Heart left ventricle (tissue), 13 donors: ENCODE data around the gene PSMA3.

ENCODE experiments used
- POLR2A ChIP-seq, 2 donors: fragments of 450-650 bp; IDR thresholded peaks; one replicate each; pipeline ENCODE4 v1.6.1; 2017; ENCODE audit warnings: antibody characterized with exemption in 2 of 2, mild to moderate bottlenecking in 2 of 2, moderate library complexity in 2 of 2
- TF ChIP-seq, protein P1 (sequence below), 12 donors: fragments of 200-600 bp; sonication (generic) in 4 of 12; IDR thresholded peaks; one replicate each; pipeline versions ENCODE4 v1.5.0 to v1.8.0; 2018 to 2022; ENCODE audit warnings: antibody characterized with exemption in 12 of 12, mild to moderate bottlenecking in 5 of 12
- donor health status: ischemic (EF 13 %, LVEDD 7.1; RV severe dilation, severe dysfunction).
- donor health status: DM: no; HTN: yes; CAD: no.
- donor health status: DM: no; HTN: no; CAD: no.
- donor health status: ischemic (EF 25% LVEDD 6.9; RV normal size, moderate dysfunction).
- donor health status: ischemic (EF 25% LVEDD 5.7; RV mildly dilated, moderate dysfunction).
- donor health status: ischemic (EF 35%, LVEDD 5.7; RV mildly dilated, moderate dysfunction).
- donor health status: nonischemic (EF 11% LVEDD 7.7; RV severe dilation, severe dysfunction).
- donor health status: DM: yes; HTN: yes; CAD: no.
- donor health status: PGD.
- donor health status: ischemic (EF 29% LVEDD 5.4; RV normal size, mild dysfunction).
- donor health status: nonischemic (EF 23%, LVEDD 6.1; RV moderate dilation, normal function).

DNA sequence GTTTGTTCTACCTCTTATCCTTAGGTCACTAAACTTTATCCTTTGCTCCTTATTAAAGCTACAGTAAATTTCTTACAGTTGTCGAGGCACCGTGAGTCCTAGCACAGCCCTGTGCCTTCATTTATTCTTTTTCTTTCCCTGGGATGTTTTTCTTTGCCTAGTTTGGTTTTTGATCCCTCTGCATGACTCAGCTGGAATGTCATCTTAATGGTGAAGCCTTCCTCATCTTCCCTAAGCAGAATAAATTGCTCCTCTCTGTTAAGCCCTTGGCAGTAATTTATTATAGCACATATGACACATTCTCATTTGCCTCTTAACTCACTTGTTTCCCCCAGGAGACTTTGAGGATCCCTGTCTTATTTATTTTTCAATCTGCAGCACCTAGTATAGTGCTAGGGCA, 28.1 kb upstream of the PSMA3 start:
- TF ChIP-seq, protein P1, sequence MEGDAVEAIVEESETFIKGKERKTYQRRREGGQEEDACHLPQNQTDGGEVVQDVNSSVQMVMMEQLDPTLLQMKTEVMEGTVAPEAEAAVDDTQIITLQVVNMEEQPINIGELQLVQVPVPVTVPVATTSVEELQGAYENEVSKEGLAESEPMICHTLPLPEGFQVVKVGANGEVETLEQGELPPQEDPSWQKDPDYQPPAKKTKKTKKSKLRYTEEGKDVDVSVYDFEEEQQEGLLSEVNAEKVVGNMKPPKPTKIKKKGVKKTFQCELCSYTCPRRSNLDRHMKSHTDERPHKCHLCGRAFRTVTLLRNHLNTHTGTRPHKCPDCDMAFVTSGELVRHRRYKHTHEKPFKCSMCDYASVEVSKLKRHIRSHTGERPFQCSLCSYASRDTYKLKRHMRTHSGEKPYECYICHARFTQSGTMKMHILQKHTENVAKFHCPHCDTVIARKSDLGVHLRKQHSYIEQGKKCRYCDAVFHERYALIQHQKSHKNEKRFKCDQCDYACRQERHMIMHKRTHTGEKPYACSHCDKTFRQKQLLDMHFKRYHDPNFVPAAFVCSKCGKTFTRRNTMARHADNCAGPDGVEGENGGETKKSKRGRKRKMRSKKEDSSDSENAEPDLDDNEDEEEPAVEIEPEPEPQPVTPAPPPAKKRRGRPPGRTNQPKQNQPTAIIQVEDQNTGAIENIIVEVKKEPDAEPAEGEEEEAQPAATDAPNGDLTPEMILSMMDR (IDR thresholded peaks at IDR 0.05) = no peak
- TF ChIP-seq POLR2A (IDR thresholded peaks at IDR 0.05) = no peak
